Colonic mucosa (tissue), 4 donors: ENCODE data around the gene CSNK1A1. TPM values are rescaled to one million over a fixed set of nuclear protein-coding genes. Genes with fewer than 3 reads are reported as not detected.

Experiments
- DNase-seq: peaks from one replicate; pipeline ENCODE4 v3.0.0-alpha.2; 2020
- H3K27ac ChIP-seq: fragments of 200-600 bp; one replicate; pipeline ENCODE4 v1.8.0; 2021
- H3K27me3 ChIP-seq: fragments of 200-600 bp; one replicate; pipeline ENCODE4 v1.8.0; 2021
- H3K36me3 ChIP-seq: fragments of 200-600 bp; one replicate; pipeline ENCODE4 v1.8.0; 2021
- H3K4me1 ChIP-seq: fragments of 200-600 bp; one replicate; pipeline ENCODE4 v1.8.0; 2021; ENCODE audit warnings: mild to moderate bottlenecking
- H3K4me3 ChIP-seq: fragments of 200-600 bp; one replicate; pipeline ENCODE4 v1.8.0; 2021
- H3K9ac ChIP-seq, 2 donors: one replicate each; pipeline ENCODE4 v1.7.0; 2013; ENCODE audit warnings: control low read depth in 2 of 2, low read depth in 2 of 2, low read length in 2 of 2
- H3K9me3 ChIP-seq: fragments of 200-600 bp; one replicate; pipeline ENCODE4 v1.8.0; 2021
- intact Hi-C: fragments of 100-400 bp; cut with DNase I; formaldehyde crosslinking; loops from one replicate; pipeline ENCODE4 v1.14.1; 2022
- total RNA-seq, 2 donors: library from RNA; stranded (reverse); fragmentation: NEBNext Ultra II Directional in 1 of 2; extraction: Animal tissue kit (Norgen Biotek cat#: 25700) in 1 of 2; gene quantifications; one replicate each; pipeline ENCODE4 v1.2.1, GENCODE V29; 2021
- TF ChIP-seq, protein P1 (sequence below): fragments of 200-600 bp; IDR thresholded peaks from one replicate; pipeline ENCODE4 v1.8.0; 2022; ENCODE audit warnings: antibody characterized with exemption, mild to moderate bottlenecking
- donor health status: healthy.
- donor health status: DM: no; HTN: no; CAD: no.
- donor health status: DM: no; HTN: no; CAD: no.

Gene CSNK1A1
- total RNA-seq, 2 donors from 2014 or later = 248 to 257 TPM

- no peaks in the 10 kb centered on the region for H3K4me1 ChIP-seq
- no peak overlapping the region for H3K4me3 ChIP-seq
- intact Hi-C loops = no loop called here
- TF ChIP-seq, protein P1, sequence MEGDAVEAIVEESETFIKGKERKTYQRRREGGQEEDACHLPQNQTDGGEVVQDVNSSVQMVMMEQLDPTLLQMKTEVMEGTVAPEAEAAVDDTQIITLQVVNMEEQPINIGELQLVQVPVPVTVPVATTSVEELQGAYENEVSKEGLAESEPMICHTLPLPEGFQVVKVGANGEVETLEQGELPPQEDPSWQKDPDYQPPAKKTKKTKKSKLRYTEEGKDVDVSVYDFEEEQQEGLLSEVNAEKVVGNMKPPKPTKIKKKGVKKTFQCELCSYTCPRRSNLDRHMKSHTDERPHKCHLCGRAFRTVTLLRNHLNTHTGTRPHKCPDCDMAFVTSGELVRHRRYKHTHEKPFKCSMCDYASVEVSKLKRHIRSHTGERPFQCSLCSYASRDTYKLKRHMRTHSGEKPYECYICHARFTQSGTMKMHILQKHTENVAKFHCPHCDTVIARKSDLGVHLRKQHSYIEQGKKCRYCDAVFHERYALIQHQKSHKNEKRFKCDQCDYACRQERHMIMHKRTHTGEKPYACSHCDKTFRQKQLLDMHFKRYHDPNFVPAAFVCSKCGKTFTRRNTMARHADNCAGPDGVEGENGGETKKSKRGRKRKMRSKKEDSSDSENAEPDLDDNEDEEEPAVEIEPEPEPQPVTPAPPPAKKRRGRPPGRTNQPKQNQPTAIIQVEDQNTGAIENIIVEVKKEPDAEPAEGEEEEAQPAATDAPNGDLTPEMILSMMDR = no peak
- no peaks in the 10 kb centered on the region for H3K36me3 ChIP-seq
- no peak overlapping the region for H3K27ac ChIP-seq
- no peak overlapping the region for H3K9ac ChIP-seq
- no peak for DNase-seq
- H3K9me3 ChIP-seq = no peaks in the 10 kb centered on the region
- H3K27me3 ChIP-seq = no peaks in the 10 kb centered on the region
Observed at GRCh38 chr5:149528281-149529060, 22.8 kb downstream of the CSNK1A1 start.

GRCh38 chr5:149526845-149527590, 24.2 kb downstream of the CSNK1A1 start:
- no peaks in the 10 kb centered on the region for H3K36me3 ChIP-seq
- intact Hi-C loops = no loop called here
- no peaks in the 10 kb centered on the region for H3K4me1 ChIP-seq
- H3K27ac ChIP-seq = no peak overlapping the region
- TF ChIP-seq, protein P1 = no peak
- no peaks in the 10 kb centered on the region for H3K9me3 ChIP-seq
- no peaks in the 10 kb centered on the region for H3K27me3 ChIP-seq
- peak overlapping the region in 1 of 2 donors; percentile 19 for H3K9ac ChIP-seq
- no peak overlapping the region for H3K4me3 ChIP-seq
- DNase-seq = no peak

DNA sequence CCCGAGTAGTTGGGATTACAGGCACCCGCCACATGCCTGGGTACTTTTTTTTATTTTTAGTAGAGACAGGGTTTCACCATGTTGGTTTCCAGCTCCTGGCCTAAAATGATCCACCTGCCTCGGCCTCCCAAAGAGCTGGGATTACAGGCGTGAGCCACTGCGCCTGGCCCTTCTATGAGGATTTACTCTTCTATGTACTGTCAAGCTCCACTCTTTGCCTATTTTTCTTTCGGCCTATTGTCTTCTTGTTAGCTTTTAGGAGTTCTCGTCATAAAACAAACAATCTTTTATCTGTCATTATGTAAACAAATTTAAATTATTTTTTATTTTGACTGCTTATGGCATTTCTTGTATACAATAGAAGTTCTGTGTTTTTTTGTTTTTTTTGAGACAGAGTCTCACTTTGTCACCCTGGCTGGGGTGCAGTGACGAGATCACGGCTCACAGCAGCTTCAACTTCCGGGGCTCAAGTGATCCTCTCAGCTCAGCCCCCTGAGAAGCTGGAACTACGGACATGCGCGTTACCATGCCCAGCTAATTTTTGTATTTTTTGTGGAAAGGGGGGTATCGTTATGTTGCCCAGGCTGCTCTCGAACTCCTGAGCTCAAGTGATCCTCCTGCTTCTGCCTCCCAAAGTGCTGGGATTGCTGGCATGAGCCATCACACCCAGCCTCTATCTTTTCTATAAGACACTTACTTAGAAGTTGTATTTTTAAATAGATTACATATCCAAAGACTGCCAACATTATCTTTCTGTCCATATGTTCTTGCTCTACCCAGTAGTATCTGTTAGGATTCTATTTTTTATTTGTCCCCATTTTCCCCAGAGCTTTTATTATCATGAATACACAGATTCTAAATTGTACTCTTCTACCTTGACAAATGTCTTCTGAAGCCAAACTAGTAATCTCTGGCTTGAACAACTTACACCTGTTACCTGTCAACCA, 29.2 kb downstream of the CSNK1A1 start:
- no peak overlapping the region for H3K4me3 ChIP-seq
- DNase-seq = no peak
- no peak overlapping the region for H3K27ac ChIP-seq
- H3K27me3 ChIP-seq = no peaks in the 10 kb centered on the region
- H3K4me1 ChIP-seq = no peaks in the 10 kb centered on the region
- TF ChIP-seq, protein P1 = no peak
- no peaks in the 10 kb centered on the region for H3K9me3 ChIP-seq
- H3K9ac ChIP-seq = no peak overlapping the region
- intact Hi-C loops = no loop called here
- no peaks in the 10 kb centered on the region for H3K36me3 ChIP-seq

DNA sequence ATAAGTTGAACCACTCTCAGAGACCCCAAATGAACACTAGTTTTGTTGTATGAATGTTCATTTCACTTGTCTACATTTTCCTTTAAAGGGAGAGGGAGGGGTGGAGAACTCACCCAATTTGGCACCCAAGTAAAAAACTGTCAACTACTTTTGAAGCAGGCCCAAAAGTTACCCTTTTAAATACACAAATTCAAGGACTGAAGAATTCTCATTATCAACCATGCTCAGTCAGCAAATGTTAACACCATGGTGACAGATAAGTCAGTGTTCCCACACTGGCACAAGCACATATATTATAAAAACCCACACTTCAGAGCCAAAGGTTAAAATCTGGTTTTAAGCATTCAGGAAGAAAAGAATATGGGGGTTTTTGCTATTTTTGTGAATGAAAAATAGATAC, 31.6 kb downstream of the CSNK1A1 start:
- no peak for DNase-seq
- TF ChIP-seq, protein P1 = no peak
- Histone ChIP-seq H3K9ac (no peak overlapping the region), H3K27ac (no peak overlapping the region), H3K27me3 (no peaks in the 10 kb centered on the region), H3K4me1 (no peaks in the 10 kb centered on the region), H3K9me3 (no peaks in the 10 kb centered on the region), H3K4me3 (no peak overlapping the region), H3K36me3 (no peaks in the 10 kb centered on the region)
- intact Hi-C loops = no loop called here

- H3K4me1 ChIP-seq = no peaks in the 10 kb centered on the region
- H3K36me3 ChIP-seq = no peaks in the 10 kb centered on the region
- H3K27me3 ChIP-seq = no peaks in the 10 kb centered on the region
- H3K9ac ChIP-seq = no peak overlapping the region
- no peak overlapping the region for H3K4me3 ChIP-seq
- no peaks in the 10 kb centered on the region for H3K9me3 ChIP-seq
- DNase-seq = no peak
- TF ChIP-seq, protein P1 = no peak
- intact Hi-C loops = no loop called here
- no peak overlapping the region for H3K27ac ChIP-seq
Observed at GRCh38 chr5:149518620-149519019, 32.6 kb downstream of the CSNK1A1 start.
